Measurements from ENCODE around the gene SF3B6.

The SF3B6 gene

DNA sequence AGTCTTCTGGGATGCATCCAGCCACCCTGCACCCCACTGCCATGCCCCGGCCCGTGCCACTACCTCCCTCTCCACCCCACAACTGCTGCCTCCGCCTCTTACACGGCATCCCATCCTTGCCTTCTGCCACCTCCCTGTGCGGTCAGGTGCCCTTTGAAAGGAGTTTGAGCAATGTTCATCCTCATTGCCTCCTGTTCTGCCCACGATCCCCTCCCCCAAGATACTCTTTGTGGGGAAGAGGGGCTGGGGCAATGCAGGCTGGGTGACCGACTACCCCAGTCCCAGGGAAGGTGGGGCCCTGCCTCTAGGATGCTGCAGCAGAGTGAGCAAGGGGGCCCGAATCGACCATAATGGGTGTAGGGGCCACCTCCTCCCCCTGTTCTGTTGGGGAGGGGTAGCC lies 57.9 kb downstream of the SF3B6 start:
- H3K4me3 ChIP-seq (ENCODE audit: low read length), result no peak overlapping the region
- DNase-seq (ENCODE audit: low read depth), result no peak
- TF ChIP-seq, protein P1, sequence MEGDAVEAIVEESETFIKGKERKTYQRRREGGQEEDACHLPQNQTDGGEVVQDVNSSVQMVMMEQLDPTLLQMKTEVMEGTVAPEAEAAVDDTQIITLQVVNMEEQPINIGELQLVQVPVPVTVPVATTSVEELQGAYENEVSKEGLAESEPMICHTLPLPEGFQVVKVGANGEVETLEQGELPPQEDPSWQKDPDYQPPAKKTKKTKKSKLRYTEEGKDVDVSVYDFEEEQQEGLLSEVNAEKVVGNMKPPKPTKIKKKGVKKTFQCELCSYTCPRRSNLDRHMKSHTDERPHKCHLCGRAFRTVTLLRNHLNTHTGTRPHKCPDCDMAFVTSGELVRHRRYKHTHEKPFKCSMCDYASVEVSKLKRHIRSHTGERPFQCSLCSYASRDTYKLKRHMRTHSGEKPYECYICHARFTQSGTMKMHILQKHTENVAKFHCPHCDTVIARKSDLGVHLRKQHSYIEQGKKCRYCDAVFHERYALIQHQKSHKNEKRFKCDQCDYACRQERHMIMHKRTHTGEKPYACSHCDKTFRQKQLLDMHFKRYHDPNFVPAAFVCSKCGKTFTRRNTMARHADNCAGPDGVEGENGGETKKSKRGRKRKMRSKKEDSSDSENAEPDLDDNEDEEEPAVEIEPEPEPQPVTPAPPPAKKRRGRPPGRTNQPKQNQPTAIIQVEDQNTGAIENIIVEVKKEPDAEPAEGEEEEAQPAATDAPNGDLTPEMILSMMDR (IDR thresholded peaks at IDR 0.05; ENCODE audit: insufficient read depth, low read depth, low read length, missing control alignments), result no peak

DNA sequence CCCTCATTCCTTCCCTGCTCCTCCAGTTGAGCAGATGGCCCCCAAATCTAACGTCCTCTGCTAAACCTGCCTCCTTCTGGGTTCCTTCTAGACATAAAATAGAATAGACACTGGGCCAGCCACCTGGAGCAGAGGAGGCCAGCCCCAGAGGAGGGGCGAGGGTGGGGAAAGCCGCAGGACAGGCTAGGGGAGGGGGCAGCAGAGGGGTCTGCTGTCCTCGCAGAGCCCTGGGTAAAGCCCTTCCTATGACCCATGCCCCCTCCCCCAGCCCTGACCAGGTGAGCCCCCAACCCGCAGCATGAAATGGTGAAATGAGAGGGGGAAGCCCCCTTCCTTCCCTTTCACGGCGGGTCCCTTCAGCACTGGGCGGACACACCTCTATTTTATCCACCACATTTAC lies 58.4 kb downstream of the SF3B6 start:
- H3K4me3 ChIP-seq (ENCODE audit: low read length), result no peak overlapping the region
- DNase-seq (ENCODE audit: low read depth), result no peak
- TF ChIP-seq, protein P1 (IDR thresholded peaks at IDR 0.05; ENCODE audit: insufficient read depth, low read depth, low read length, missing control alignments), result no peak

All from epithelial cell of esophagus (primary cell).